HG02852 (cell line): ENCODE data around the gene MERTK.
"Not testable (repeated sequence)": the region's sequence is repeated elsewhere in the genome, so short reads cannot be mapped to it uniquely, and the experiment has no call there.

Experiments
- ATAC-seq: cut with Tn5 transposase; IDR thresholded peaks from one replicate; pipeline ENCODE4 v1.9.1; 2021; ENCODE audit warnings: mild to moderate bottlenecking, moderate library complexity; ENCODE audit not compliant: unreplicated experiment

MERTK gene

DNA sequence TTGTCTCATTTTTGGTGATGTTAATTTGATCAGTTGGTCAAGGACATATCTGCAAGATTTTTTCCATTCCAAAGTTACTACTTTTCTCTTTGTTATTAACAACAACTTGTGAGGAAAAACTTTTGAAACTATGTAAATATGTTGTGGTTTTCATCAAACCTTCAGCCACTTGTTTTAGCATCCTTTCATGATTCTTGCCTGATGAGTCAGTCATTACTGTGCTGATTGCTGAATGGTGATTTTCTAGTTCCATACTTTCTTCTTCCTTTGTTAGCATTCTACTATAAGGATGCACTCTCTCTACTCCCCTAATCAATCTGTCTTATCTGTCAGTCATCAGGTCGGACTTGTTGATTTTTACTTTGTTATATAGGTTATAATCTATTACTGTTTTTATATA lies 167.6 kb downstream of the MERTK start:
- ATAC-seq, result no peak

- not testable (repeated sequence) for ATAC-seq
Observed at GRCh38 chr2:112069794-112070193, 171.4 kb downstream of the MERTK start.

GRCh38 chr2:112073875-112074274 lies 175.5 kb downstream of the MERTK start:
- ATAC-seq, result no peak

- ATAC-seq, result no peak
Observed at GRCh38 chr2:112074506-112074905, 176.1 kb downstream of the MERTK start.

DNA sequence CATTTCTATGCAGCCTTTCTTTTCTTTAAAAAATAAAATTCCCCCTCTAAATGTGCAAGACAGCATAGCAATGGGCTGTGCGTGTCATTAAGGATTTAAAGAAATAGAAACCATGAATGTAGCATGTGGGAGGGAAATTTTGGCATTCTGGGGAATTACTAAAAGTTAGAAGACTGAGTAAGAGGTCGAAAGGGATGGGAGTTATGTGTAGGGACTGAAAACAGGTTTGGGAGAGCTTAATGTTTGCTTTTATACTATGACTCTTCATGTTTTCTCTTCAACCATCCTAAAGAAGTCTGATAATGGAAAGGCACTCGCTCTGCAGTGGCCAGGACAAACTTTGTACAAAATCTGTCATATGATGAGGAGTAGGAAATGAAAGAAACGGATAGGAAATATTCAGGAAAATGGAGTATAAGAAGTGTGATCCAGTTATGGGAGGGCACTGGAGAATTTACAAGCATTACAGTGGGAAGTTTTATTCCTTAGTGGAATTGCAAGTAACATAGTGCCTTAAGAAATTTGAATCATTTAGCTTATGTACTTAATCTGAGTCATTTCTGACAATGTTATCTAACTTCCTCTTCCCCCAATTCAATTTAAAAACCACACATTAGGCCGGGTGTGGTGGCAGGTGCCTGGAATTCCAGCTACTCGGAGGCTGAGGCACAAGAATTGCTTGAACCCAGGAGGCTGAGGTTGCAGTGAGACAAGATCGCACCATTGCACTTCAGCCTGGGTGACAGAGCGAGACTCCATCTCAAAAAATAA lies 177.3 kb downstream of the MERTK start:
- no peak for ATAC-seq

- ATAC-seq, result no peak
Observed at GRCh38 chr2:112077814-112078213, 179.4 kb downstream of the MERTK start.
